NCI-H460 (cell line): ENCODE measurements around the gene MROH8. TPM values are rescaled to one million over a fixed set of nuclear protein-coding genes. Genes with fewer than 3 reads are reported as not detected.

Source experiments
- DNase-seq: peaks from one replicate; pipeline ENCODE4 v3.0.0-alpha.2; 2016; ENCODE audit warnings: low read depth; ENCODE audit errors: extremely low read depth
- total RNA-seq: library from RNA; depleted of rRNA; stranded (reverse); fragments of >200 nt; shearing (Covaris generic); gene quantifications from 2 replicates; pipeline ENCODE4 v1.2.3, GENCODE V29; 2014

MROH8 gene
- total RNA-seq, 1 experiment from 2014 or later, result 0.05 TPM

DNA sequence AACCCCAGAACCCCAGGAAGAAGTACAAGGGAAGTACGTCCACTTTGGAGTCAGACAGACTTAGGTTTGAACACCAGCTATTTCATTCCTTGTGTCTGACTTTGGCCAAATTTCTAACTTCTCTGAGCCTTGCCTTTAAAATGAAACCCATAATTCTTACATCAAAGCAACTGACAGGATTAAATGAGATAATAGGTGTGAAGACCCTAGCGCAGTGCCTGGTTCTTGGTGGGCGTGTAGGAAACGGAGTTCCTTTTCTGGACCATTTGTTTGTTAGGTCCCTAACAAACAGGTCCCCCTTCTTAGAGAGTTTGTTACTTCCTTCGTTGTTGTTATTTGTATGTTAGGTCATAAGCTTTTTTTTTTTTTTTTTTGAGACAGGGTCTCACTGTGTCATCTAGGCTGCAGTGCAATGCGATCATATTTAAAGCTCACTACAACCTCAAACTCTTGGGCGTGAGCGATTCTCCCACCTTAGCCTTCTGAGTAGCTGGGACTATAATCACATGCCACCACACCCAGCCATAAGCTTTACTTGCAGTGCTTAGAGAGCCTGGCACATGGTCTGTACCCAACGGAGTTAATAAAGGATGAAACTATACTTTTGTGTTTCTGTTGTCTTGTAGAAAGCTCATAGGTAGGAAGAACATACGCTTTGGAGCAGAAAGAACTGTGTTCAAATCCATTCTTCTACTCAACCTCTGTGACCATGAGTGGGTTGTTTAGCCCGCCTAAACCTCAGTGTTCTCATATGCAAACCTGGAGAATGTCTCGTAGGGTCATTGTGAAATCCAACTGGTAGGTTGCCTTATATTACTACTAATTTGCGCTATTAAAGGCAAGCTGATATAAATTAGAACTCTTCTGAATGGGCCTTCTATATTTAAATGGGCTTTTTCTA, 21.8 kb upstream of the MROH8 start:
- no peak for DNase-seq

DNA sequence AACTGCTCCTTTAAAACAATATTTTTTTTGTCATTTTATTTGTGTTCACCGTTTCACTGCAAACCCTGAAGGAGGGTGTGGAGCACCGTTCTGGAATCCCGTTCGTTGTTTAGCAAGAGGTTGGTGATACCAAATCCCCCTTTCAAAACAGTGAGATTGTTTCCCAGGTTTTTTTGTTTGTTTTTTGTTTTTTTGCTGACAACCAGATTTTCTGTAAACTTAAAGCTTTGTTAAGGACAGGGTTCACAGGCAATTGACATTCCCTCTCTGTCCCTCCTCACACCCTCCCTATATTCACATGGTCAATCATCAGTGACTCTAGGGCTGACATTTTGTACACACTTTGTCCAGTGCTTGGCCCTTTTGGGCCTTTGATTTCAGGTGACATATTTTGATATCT, 21.0 kb upstream of the MROH8 start:
- DNase-seq, result no peak

DNA sequence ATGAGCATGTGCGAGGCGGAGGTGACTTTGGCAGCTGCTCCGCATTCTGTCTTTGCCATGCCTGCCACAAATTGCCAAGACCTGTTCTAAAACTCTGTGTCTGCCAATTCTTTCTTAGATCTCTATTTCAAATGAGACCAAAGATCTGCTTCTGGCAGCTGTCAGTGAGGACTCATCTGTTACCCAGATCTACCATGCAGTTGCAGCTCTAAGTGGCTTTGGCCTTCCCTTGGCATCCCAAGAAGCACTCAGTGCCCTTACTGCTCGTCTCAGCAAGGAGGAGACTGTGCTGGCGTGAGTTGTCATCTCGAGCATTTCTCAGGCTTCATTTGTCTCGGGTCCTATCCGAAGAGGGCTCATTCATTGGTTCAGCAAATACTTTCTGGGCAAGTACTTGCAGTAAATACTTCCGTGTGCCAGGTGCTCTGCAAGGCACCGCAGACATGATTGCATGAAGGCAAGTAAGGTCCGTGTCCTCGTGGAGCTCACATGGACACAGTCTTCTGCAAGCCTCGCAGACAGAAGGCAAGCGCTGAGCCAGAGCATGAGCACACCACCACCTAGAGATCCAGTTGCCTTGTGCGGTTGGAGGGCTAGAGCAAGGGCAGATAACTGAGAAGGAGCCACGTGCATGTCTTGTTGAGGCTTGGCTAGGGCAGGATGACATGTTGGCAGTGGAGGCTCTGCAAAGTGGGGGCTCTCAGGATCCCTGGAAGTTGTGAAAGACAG, 19.7 kb upstream of the MROH8 start:
- no peak for DNase-seq

DNA sequence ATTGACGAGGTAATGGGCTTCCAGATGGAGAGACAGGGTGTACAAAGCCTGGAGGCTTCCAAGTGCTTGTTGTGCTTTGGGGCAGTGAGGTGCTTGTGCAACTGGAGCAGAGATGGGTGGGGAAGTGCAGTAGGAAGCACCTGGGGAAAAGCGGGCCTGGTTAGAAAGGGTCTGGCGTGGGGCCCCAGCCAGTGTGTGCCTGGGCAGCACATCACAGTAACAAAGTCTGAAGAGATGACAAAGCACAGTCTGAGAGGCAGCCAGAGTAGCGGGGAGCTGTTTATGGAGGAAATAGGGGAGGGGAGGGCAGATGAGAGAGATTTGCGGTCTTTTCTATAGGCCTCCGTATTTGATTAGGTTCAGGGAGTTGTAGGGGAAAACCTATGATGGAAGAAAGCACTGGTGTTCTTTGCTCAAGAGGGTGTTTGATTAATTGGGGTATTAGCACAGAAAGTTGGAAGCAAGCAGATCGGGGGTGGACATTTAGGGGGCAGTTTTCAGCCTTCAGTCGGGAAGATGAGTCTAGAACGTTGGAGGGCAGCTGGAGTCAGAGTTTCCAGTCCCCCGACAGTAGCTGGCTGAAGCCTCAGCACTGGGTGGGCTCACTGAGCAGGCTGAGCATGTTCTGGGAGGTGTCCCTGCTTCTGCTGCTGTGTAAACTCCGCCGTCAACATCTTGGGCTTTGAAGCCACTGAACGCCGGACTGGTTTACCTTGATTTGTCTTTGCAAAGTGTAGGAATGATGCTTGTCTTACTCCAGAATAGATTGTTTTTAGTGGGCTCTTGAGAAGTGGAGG, 15.5 kb upstream of the MROH8 start:
- no peak for DNase-seq

DNA sequence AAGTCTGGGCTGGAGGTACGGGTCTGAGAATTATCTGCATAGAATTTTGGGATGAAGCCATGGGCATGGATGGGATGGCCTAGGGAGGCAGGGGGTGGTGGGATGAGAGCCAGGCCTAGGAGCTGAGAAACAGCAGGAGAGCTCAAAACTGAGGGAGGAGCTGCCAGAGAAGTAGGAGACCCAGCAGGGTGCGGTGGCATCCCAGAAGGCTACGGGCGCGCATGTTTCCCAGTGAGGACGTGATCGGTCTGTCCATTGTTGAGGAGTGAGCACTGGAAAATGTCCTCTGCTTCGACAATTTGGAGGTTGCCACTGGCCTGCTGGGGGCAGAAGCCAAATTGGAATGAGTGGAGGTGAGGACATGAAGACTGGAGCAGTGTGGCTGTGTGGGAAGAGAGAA, 14.5 kb upstream of the MROH8 start:
- no peak for DNase-seq

DNA sequence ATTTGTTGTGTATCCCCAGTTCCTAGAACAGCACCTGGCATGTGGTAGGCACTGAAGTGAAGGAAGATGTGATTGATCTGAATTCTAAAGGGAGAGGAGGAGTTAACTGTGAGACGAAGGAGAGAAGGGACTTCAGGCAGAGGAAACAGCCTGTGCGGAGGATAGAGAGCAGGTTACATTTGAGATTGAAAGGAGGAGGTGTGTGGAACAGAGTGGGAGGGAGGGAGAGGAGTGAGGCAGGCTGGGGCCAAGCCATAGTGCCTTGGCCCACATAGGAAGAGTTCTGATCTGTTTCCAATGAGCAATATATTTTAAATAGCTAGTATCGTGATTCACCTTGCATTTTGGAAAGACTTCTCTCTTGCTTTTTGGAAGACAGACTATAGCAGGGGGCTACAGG, 13.9 kb upstream of the MROH8 start:
- DNase-seq, result no peak

DNA sequence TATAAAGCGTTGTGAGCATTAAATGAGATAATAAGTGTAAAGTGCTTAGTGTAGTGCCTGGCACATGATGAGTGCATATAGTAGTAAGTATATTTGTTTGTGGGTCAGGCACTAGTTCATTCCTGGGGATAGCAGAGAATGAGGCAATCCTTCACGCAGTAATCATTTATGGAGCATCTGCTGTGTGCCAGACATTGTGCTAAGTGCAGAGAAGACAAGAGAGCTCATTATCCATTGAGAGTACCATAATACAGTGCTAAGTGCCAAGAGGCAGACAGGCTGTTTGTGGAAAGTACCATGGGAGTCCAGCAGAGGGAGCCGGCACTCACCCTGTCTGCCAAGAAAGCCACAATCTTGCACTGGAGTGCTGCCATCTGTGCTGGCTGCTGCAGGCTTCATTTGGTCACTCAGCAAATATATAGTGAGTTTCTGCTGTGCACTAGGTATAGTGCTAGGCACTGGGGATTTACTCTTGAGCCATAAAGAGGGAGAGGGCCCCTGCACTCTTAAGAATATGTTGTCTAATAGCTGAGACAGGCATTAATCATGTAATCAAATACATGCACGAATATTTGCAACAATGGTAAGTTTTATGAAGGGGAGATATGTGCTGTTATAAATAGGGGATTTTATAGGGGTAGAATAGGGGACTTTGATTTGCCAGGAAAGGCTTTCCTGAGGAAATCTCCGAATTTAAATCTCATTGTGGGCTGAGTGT, 12.9 kb upstream of the MROH8 start:
- DNase-seq, result peak; percentile 72

DNA sequence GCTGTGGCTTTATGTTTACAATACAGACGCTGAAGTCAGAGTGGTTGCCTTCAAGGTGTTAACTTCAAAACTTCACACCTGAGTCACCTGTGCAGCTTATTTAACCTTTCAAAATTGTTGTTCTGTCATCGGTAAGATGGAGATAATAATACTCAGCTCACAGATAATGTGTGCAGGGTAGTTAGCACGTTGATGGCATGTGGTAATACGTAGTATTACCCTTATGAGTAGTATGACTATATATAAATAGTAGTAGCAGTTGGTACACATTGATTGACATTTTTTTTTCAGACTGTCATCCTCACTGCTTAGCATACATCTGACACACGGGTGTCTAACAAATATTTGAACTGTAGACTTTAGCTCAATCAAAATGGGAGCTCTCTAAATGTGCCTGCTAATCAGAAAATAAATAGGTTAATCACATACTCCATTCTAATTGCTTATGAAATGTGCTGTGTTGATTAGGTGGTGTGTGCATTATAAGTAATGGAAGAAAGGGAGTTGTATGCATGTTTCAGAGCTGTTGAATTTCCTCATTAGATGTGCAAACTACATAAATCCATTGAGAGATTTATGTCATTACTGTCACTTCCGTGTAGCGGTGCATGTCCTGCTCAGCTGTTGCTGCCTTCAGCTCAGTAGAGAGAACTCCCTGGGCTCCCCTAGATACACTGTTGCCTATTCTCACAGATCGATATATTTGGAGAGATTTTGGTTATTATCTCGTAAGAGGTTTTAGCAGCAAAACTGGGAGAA, 11.2 kb upstream of the MROH8 start:
- no peak for DNase-seq

DNA sequence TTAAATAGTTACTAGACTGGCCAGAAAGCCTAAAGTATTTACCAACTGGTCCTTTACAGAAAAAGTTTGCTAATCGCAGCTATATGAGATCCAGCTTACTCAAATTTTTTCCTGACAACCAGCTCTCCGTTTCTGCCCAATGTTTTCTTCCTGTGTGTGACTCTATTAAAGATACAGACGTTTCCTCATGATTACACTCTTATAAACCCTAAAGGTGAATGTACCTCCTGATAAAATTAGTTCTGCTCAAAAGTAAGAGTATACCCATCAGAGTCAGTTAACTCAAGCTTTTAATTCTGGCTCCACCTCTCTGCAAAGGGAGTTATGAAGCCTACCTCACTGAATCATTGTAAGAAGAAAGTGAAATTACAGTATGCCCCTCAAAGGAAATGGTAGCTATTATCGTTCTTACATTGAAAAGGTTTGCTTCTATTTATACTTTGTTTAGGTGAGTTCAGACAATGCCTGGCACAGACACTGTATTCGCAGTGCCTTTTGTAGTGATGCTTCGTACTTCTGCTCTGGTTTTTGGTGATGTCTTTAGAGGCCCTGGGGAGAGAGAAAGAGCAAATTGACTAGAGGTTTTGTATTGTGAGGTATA, 10.2 kb upstream of the MROH8 start:
- DNase-seq, result no peak

DNA sequence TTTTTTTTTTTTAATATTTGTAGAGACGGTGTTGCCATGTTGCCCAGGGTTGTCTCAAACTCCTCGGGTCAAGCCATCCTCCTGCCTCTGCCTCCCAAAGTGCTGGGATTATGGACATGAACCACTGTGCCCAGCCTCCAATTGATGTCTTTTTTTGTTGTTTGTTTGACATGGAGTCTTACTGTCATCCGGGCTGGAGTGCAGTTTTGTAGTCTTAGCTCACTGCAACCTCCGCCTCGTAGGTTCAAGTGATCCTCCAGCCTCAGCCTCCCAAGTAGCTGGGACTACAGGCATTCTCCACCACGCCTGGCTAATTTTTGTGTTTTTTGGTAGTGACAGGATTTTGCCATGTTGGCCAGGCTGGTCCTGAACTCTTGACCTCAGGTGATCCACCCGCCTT, 9.4 kb upstream of the MROH8 start:
- DNase-seq, result no peak

DNA sequence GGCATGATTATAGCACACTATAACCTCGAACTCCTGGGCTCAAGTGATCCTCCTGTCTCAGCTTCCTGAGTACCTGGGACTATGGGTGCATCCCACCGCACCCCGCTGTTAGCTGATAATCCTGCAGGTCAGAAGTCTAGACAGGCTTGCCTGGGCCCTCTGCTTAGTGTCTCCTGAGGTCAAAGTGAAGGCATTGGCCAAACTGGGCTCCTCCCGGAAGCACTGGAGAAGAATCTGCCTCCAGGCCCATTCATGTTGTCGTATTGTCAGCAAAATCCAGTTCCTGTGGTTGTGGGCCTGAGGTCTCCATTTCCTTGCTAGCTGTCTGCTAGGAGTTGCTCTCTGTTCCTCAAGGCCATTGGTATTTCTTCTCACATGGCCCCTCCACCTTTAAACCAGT, 6.3 kb upstream of the MROH8 start:
- DNase-seq, result no peak

DNA sequence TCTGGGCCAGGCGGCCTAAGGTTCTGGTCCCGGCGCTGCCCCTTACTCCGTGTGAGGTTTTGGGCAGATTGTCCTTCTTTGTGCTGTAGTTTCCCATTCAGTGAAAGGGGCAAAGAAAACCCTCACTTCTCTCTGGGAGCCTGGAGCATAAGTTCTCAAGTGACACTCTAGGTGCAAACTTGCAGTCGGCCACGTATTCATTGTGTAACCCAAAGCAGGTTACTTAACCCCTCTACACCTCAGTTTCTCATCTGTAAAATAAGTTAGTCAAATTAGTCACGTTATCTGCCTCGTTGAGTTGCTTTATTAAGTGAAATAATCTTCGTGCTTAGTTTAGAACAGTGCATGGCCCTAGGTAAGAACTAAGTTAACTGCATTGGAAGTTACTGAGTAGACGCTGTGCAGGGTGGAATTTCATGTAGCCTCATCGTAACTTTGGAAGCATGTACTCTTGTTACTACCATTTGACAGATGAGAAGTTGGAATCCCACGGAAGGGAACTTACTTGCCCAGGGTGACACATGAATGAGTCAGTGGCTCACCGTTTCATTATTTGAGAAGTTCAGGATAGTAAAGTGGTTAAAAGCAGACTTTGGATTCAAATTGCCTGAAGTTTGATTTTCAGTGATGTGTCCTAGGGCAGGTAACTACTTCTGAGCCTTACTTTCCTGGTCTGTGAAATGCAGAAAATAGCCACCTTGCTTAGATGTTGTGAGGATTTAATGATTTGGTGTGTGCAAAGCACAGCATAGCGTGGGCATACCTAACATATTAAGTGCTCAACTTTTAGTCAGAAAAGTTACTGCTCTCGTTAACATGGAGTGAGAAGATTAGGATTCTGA, 556 bp upstream of the MROH8 start:
- DNase-seq, result no peak

DNA sequence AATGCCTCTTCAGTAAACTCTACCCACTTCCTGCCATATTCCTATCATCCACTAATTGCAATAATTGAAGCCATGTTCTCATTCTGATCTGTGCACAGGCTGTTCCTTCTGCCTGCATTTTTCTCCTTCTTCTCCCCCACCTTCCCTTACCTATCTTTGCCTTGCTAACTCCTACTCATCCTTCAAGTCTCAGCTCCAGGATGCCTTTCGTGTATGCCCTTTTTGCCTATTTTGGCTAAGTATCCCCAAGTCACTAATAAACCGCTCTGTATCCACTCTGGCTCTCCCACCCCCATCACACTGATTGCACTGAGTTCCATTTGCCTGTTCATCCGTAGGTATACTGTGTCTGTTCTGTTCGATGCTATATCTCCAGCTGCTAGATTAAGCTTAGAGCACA, 6.5 kb downstream of the MROH8 start:
- DNase-seq, result no peak

DNA sequence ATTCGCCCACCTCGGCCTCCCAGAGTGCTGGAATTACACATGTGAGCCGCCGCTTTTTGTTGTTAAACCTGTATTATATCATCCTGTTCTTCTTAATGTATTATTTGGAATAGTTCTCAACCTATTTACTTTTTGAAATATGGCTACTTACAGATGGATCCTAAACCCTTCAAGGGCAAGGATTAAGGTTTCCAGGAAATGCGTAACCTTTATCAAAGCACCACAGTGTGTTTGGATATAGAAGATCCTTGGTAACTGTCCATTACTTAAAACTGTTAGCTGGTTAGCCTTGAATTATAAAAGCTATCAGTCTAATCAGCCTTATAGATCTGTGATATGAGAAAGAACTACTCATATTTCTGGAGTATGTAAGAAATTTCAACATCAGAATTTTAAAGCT, 12.5 kb downstream of the MROH8 start:
- DNase-seq, result no peak

DNA sequence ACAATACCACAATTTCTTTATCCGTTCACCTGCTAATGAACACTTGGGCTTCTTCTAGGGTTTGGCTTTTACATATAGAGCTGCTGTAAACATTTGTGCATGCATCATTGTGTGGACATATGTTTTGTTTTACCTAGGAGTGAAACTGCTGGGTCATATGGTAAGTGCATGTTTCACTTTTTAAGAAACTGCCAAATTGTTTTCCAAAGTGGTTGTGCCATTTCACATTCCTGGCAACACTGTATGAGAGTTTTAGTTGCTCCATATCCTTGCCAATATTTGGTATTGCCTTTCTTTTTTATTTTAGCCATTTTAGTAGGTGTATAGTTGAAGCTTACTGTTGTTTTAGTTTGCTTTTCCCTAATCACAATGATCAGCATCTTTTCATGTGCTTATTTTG, 14.3 kb downstream of the MROH8 start:
- no peak for DNase-seq

DNA sequence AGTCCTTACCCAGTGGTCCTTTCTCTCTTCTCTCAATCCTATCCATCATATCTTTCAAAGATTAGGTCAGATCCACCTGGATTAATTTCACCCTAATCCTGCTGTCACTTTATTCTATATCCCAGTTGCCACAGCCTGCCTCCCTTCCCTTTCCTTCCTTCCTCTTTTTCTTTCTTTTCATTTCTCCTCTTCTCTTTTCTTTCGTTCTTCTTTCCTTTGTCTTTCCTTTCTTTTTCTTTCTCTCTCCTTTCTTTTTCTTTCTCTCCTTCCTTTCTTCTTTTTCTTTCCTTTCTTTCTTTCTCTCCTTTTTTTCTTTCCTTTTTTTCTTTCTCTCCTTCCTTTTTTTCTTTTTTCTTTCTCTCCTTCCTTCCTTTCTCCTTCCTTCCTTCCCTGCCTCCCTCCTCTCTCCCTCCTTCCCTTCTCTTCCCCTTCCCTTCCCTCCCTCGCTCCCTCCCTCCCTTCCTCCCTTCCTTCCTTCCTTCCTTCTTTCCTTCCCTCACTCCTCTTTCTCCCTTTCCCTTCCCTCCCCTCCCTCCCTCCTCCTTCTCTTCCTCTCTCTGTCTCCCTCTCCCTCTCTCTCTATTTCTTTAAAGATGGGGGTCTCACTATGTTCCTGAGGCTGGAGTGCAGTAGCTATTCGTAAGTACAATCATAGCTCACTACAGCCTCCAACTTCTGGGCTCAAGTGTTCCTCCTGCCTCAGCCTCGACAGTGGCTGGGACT, 15.4 kb downstream of the MROH8 start:
- DNase-seq, result no peak

DNA sequence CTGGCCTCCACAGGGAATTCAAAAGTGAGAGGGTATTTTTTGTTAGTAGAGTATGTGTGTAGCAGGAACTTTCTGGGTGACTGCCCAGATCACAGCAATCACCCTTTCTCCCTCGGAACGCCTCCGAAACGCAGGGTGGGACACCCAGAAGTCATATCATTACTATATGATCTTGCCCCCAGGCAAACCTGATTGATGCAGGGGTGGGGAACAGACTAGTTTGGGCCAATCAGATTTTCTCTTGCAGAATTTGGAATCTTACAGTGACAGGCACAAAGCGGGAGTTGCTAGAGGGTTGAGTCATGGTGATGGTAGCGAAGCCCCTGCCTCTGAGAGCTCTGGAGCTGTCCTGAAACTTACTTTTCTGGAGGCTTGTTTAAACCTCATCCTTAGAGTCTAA, 16.7 kb downstream of the MROH8 start:
- no peak for DNase-seq
